ENCODE results near the gene TMC8. TPM values are rescaled to one million over a fixed set of nuclear protein-coding genes. Genes with fewer than 3 reads are reported as not detected.

TMC8 gene
- total and polyA plus RNA-seq, 2 of the 8 experiments (the other 6 are each of a cell fraction or from before 2014, with no cell fraction given): 1.00 to 2.8 TPM

DNA sequence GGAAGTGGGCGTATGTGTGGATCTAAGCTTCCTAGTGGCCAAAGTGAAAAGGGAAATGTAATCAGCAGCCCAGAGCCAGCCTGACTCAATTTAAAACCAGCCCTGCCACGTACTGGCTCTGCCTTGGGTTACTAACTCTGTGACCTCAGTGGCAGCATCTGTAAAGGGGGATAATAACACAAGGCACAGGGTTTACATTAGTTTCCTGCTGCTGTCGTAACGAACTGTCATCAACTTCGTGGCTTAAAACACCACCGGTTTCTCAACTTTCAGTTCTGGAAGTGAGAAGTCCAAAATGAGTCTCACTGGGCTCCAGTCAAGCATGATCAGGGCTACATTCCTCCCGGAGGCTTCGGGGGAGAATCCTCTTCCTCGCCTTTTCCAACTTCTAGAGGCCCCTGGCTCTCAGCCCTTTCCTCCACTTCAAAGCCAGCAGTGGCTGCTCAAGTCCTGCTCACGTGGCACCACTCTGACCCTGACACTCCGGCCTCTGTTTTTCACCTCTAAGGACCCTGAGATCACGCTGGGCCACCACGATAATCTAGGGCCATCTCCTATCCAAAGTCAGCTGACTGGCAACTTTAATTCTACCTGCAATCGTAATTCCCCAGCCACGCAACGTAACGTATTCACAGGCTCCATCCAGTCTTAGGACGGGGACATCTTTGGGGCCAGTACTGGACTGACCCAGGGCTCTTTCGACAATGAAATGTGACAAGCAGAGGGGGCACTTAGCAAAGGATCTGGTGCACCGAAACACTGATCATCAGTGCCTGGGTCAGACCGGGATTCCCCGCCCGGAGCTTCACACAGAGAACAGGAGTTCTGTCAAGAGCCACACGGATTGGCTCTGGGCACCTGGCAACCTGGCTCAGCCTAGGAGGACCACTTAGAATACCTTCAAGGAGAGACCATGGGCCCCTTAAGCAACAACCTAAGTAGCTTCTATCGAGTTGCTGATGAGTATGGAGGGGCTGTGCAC lies 16.5 kb upstream of the TMC8 start:
- no peak overlapping the region for H3K9ac ChIP-seq (replicated peaks in 1 of 4; ENCODE audit: extremely low read depth in 1 of 4, low read depth in 3 of 4, low read length in 3 of 4)
- H3K4me1 ChIP-seq (replicated peaks in 1 of 4; ENCODE audit: control insufficient read depth in 3 of 4, insufficient read depth in 4 of 4, low read length in 3 of 4): no peaks in the 10 kb centered on the region; a peak in 1 of 7 replicates
- TF ChIP-seq, protein P1, sequence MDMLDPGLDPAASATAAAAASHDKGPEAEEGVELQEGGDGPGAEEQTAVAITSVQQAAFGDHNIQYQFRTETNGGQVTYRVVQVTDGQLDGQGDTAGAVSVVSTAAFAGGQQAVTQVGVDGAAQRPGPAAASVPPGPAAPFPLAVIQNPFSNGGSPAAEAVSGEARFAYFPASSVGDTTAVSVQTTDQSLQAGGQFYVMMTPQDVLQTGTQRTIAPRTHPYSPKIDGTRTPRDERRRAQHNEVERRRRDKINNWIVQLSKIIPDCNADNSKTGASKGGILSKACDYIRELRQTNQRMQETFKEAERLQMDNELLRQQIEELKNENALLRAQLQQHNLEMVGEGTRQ (IDR thresholded peaks at IDR 0.05; ENCODE audit: low read length): no peak
- TF ChIP-seq CHD2 (IDR thresholded peaks at IDR 0.05; ENCODE audit: low read length) (no peak), BCL11A (IDR thresholded peaks at IDR 0.05; ENCODE audit: low read depth in 2 of 2, low read length in 2 of 2) (no peak), KDM1A (IDR thresholded peaks at IDR 0.05; ENCODE audit: borderline replicate concordance, low read length) (no peak), TEAD4 (IDR thresholded peaks at IDR 0.05; ENCODE audit: low read depth, low read length) (no peak), GTF2F1 (IDR thresholded peaks at IDR 0.05; ENCODE audit: borderline replicate concordance, low read depth, low read length) (no peak), GABPA (IDR thresholded peaks at IDR 0.05; ENCODE audit: borderline replicate concordance, insufficient read depth, low read length) (no peak)
- H3K79me1 ChIP-seq (ENCODE audit: low read depth, low read length): no peaks in the 10 kb centered on the region
- no peaks in the 10 kb centered on the region for H3K9me3 ChIP-seq (ENCODE audit: insufficient read depth in 2 of 2, low read depth in 1 of 2, low read length in 1 of 2)
- no peak overlapping the region for H4K8ac ChIP-seq (ENCODE audit: extremely low read depth, insufficient read depth, low read length)
- ChIA-PET POLR2A (ENCODE audit: partially characterized antibody) (interaction anchor here (1.0 to 3.5 kb wide), 7 partner anchors 10 to 72 kb away, joined by 3 to 16 read pairs (median 4); partner anchors contain the start of genes TK1 and TMC6), CTCF (ENCODE audit: partially characterized antibody) (interaction anchor here (0.7 to 5.2 kb wide), 20 partner anchors 8 to 100 kb away, joined by 3 to 33 read pairs (median 4); partner anchors contain the start of genes BIRC5, TMC6 and TMC8)
- H3K79me2 ChIP-seq (ENCODE audit: control insufficient read depth in 1 of 2, insufficient read depth in 2 of 2, low read length in 2 of 2): no peaks in the 10 kb centered on the region
- no peak overlapping the region for H3K4me3 ChIP-seq (ENCODE audit: extremely low read depth in 1 of 4, insufficient read depth in 2 of 4, low read depth in 3 of 4, low read length in 4 of 4)
- FAIRE-seq: no peak
- DNase-seq (ENCODE audit: low read depth in 1 of 2, low spot score in 2 of 2): no peak
- H2BK12ac ChIP-seq (ENCODE audit: low read depth, low read length): no peak overlapping the region
- no peak overlapping the region for H3K4ac ChIP-seq (replicated peaks; ENCODE audit: insufficient read length, low read depth, low read length)
- H3K4me2 ChIP-seq (ENCODE audit: insufficient read depth in 1 of 2, low read depth in 2 of 2, low read length in 2 of 2): no peak overlapping the region
- no peaks in the 10 kb centered on the region for H3K27me3 ChIP-seq (replicated peaks in 1 of 4; ENCODE audit: control insufficient read depth in 3 of 4, extremely low read depth in 1 of 4, insufficient read depth in 3 of 4, low read length in 3 of 4)
- no peak overlapping the region for H3K18ac ChIP-seq (ENCODE audit: extremely low read depth, low read length)
- H3K56ac ChIP-seq (replicated peaks; ENCODE audit: insufficient read length, low read depth, low read length): no peak overlapping the region
- no peak overlapping the region for H3K27ac ChIP-seq (ENCODE audit: low read depth, low read length)
- H3K14ac ChIP-seq (ENCODE audit: insufficient read length): no peak overlapping the region
- H2AFZ ChIP-seq (ENCODE audit: low read length): no peak overlapping the region
- H2AK5ac ChIP-seq (ENCODE audit: low read depth, low read length): no peak overlapping the region
- no peak overlapping the region for H3K23ac ChIP-seq (ENCODE audit: insufficient read length)
- no peak overlapping the region for H2BK5ac ChIP-seq (ENCODE audit: low read depth, low read length)
- no peak overlapping the region for H2BK20ac ChIP-seq (ENCODE audit: low read length)
- no peaks in the 10 kb centered on the region for H3K23me2 ChIP-seq (ENCODE audit: low read depth, low read length)
- H4K91ac ChIP-seq (replicated peaks; ENCODE audit: insufficient read length, low read length): no peak overlapping the region
- no peak overlapping the region for H2BK15ac ChIP-seq (ENCODE audit: low read length)
- H3K36me3 ChIP-seq (ENCODE audit: control insufficient read depth in 2 of 4, insufficient read depth in 4 of 4, low read length in 3 of 4): no peaks in the 10 kb centered on the region
- peaks cover 3 to 4% of the 10 kb centered on the region in 2 experiments for H4K20me1 ChIP-seq (replicated peaks in 1 of 2; ENCODE audit: control insufficient read depth in 1 of 2, insufficient read depth in 2 of 2, low read length in 2 of 2)
- WGBS, 2 experiments (ENCODE audit: extremely low coverage in 1 of 2, insufficient coverage in 1 of 2, insufficient read length in 1 of 2, insufficient replicate concordance in 2 of 2, low coverage in 1 of 2, low lambda C conversion rate in 2 of 2, missing lambda C conversion rate in 1 of 2): 94% methylated on average over 25 of the region's 25 CpGs; no CpG with 5 or more reads in 1 of the 2 experiments
- no peak overlapping the region for H2BK120ac ChIP-seq (replicated peaks; ENCODE audit: low read depth, low read length)
- no peak overlapping the region for H4K5ac ChIP-seq (ENCODE audit: insufficient read length, low read depth, low read length)

Data from H1 (cell line).